HG02798 (cell line): Measurements from ENCODE around the gene PIGL.
"Not testable (repeated sequence)": the region's sequence is repeated elsewhere in the genome, so short reads cannot be mapped to it uniquely, and the experiment has no call there.

ENCODE experiments used
- ATAC-seq: cut with Tn5 transposase; IDR thresholded peaks from one replicate; pipeline ENCODE4 v1.9.1; 2021; ENCODE audit warnings: mild to moderate bottlenecking; ENCODE audit not compliant: unreplicated experiment, poor library complexity

Gene PIGL

DNA sequence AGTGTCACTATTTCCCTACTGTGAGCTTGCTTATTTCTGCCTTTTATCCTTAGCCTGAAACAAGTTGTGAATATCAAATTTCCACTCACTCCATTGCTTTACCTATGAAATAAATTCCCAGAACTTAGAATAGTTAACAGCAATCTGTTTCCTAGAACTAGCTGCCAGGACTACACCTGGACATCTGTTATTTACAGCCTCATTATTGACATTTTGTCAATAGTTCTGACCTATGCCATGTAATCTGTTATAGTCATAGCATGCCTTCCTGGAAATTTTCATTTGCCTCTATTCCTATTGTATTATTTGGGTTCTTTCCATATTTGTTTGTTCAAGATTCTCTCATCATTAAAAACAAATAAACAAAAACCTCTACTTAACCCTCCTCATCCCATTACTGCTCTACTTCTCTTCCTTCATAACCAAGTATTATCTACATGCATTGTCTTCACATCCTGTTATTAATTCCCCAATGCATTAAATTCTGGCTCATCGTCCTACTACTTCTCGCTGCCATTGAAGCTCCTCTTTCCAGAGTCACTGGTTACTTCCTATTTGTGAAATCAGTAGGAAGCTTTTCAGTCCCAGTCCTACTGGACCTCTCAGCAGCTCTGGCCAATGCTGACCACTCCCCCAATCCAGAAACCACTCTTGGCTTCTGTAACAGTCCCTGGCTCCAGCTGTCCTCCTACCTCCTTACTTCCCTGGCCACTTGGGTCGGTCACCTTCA, 55.3 kb downstream of the PIGL start:
- no peak for ATAC-seq

DNA sequence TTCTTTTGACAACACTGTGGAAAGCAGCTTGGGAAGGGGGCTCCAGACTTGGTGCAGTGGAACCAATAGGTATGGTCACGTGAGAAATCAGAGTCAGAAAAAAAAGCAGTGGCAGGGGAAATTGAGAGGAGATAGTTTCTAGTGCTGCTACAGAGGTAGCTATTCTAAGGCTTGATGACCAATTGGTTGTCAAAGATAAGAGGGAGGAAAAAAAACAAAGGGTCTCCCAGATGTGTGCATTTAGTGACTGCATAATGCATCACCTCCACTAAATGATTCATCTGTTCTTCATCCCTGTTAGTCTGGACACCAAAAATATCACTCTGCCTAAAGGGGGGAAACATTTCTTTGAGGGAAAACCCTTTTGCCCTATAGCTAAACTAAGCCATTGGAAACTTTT, 56.5 kb downstream of the PIGL start:
- no peak for ATAC-seq

DNA sequence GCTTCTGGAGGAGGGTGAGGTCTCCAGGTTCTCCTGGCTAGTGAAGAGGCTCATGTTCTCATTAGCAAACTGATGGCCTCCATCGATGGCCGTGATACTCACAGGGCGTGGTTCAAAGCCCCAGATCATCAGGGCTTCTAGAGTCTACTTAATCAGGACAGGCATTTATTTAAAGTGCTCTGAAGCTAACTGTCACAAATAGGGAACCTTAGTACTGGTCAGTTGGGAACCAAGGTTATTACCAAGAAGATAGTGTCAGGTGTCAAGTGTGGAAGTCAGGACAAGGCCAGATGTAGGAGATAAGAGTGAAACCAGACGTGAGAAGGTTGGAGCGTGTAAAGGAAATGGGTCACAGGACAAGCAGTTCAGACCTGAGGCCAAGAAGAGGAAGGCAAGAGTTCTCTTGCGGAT, 56.9 kb downstream of the PIGL start:
- no peak for ATAC-seq

DNA sequence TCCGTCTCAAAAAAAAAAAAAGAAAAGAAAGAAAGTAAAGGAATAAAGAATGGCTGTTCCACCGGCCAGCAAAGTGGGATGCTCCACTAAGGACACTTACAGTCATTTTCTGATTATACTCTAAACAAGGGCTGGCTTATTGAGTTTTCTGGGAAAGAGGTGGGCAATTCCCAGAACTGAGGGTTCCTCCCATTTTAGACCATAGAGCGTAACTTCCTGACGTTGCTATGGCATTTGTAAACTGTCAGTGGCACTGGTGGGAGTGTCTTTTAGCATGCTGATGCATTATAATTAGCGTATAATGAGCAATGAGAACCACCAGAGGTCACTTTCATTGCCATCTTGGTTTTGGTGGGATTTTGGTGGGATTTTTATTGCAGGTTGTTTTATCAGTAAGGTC, 58.0 kb downstream of the PIGL start:
- ATAC-seq, result no peak

DNA sequence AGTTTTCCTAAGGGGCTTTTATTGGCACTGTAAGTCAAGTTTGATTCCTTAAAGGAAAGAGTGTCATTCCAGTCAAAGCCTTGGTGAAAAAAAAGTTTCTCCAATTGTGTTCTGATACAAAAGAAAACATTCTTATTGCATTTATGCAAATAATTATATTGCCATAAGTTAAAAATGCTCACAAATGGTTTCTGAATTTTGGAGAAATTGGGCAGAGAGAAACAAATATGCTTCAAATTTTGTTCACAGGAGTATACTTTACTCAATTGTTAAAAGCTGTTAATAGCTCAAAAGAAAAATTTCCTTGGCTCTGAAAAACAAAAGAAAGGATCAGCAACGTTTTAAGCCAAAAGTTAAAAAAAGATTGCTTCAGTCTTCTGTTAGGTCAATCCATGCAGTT, 60.2 kb downstream of the PIGL start:
- ATAC-seq, result no peak

DNA sequence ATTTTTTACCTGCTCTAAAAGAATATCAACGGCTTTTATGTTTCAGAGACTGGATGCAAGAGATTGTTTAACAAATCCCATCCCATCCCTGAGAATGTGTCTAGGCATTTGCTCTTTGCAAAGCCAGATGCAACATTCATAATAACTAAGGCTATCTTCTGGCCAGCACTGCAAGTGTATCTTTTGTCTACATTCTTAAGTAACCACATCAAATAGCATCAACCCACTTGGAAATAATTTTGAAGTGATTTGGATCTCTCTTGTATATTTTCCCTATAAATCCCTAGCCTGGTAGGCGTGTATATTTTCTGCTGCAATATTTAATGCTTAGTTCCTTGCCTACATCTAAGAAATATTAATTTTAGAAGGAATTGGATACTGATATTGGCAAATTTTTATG, 64.3 kb downstream of the PIGL start:
- no peak for ATAC-seq

DNA sequence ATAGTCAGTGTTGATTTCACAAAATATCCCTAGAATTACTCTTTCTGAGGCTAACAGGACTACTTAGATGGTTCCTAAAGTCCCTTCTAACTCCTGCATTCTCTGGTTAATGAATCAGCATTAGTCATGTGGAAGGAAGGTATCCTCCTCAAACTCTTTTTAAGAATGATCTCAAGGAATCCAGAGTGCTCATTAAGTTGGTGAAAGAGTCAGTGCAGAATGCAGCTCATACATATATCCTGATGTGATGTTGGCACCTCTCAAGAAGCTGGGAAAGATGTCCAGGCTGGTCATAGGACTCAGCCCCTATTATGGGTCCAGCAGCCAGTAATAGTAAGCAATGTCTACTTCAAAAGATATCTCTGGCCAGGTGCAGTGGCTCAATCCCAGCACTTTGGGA, 65.5 kb downstream of the PIGL start:
- no peak for ATAC-seq

DNA sequence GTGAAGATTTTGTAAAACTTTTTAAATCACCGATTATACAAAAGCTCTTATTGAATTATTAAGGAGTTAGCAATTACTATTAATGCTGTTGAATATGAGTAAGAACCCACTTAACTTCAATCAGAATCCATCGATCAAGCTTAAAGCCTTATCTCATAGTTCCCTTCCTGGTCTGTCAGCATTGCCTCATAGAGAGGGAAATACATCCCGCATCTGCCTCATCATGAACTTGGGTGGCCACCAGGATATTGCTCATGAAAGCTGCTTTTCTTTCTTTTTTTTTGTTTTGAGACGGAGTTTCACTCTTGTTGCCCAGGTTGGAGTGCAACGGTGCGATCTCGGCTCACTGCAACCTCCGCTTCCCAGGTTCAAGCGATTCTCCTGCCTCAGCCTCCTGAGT, 66.7 kb downstream of the PIGL start:
- ATAC-seq, result no peak

DNA sequence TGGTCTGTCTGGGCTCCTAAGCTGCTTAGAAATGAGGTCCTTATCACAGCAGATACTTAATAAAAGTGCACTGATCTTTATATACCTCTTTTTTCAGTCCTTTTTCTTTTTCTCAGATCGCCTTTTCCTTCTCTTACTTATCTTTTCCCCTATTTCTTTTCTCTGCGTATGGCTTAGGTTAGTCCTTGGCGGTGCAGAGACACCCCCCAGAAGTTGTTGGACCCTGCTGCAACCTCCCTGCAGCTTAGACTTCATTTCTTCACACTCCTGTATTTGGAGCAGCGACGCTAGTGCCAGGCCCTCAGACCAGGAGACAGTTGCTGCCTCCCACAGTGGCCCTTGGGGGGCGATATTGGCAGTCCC, 68.6 kb downstream of the PIGL start:
- ATAC-seq, result no peak

DNA sequence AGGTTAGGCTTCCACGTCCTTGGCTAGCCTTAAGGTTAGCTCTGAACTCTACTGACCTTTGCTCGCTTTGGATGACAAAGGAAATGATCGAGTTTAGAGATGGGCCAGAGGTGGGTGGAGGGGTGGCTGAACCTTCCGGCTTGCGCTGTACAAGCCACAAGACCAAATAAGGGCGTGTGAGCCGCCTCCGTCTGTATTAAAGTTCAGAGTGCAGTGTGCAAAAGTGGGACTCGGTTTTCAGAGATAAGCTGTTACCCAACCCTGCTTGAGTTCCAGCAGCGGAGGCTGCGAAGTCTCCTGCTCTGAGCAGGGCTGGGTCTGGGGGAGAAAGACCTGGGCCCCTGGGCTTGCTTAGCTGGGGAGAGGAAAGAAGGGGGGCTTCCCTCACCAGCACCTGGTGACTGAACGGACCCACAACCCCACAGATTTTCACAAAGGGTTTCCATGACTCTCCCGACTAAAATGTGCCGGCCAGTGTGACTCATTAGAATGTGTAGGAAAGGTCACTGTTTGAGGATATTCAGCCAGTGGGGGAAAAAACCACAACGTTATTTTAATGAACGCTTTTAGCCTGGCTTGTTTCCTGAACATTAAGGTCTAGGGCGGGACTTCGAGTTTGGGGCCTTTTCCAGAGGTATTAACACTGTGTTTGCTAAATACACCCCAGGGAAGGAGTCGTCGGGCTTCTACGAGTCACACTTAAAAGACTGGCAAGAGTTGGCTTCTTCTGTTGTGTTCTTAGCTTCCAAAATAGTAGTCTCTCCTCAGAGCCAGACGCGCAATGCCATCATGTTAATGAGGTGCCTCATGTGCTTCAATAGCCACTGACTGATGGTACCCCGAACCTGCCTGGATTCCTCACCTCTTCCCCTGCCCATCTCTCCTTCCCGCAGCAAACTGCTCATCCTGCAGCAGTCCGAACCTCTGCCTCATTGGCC, 69.3 kb downstream of the PIGL start:
- peak; percentile 87 for ATAC-seq

DNA sequence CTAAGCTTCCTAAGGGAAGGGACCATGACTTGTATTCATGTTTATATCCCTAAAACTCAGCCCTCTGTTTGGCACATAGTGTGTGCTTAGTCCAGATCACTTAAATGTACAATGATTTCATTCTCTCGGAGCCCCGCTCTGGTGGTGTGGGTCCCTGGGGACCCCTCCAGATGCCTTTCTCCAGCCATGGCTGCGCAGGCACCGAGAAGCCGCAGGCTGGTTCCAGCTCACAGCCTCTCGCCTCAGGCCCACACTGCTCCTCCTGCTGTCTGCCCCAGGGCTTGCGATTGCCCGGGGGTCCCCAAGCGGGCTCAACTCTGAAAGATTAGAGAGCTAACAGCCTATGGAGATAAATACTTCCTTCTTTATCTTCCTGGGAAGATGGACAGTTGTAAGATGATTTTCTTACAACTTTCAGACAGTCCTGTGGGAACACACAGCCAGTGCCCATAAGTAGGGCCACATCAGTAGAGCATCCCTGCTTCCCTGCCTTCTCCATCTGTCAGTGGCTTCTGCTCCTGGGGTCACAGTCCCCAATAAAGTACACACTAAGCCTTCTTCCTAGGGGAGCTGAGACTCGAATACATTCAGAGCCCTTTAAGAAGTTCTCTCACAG, 70.0 kb downstream of the PIGL start:
- ATAC-seq, result peak; percentile 28

DNA sequence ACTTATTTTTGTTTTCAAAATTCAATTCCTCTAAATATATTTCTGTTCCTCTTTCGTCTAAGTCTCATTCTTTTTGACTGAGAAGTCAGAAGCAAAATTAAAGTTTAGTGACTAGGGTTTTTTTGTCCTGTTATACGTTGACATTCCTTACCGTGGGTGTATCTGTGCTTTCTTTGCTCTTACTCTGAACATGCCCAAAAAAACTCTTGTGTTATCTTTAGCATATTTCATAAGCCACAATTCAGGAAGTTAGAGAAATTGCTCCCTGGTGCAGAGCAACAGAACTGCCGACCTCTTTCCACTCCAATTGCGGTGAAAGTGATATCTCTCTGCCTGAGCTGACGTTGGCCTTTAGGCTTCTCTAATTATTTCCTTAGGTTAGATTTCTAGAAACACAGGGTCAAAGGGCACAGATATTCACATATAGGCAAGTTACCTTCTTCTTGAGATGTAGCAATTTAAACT, 70.6 kb downstream of the PIGL start:
- no peak for ATAC-seq

DNA sequence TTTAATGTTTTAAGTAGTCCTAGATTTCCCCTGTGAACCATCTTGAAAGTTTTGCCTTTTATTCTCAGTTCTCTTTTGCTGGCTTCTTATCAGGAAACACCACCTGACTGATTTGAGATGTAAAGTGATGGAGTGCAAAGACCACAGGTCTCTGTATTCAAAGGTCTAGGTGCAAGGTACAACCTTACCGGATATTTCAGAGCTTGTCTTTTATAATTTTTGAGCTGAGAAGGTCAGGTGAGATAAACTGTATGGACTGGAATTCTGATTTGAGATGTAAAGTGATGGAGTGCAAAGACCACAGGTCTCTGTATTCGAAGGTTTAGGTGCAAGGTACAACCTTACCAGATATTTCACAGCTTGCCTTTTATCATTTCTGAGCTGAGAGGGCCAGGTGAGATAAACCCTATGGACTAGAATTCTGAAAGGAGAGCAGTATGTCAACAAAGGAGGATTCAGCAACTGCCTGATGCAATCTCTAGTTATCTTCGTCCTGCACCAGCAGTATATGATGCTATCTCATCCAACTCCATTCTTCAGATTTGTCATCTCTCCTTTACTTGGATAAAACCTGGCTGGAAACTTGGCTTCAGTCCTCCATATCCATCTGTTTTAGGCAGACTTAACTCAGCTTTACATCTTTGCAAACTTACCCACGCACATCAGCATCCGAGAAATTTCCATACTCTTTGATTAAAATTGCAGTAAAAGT, 72.0 kb downstream of the PIGL start:
- ATAC-seq, result no peak

DNA sequence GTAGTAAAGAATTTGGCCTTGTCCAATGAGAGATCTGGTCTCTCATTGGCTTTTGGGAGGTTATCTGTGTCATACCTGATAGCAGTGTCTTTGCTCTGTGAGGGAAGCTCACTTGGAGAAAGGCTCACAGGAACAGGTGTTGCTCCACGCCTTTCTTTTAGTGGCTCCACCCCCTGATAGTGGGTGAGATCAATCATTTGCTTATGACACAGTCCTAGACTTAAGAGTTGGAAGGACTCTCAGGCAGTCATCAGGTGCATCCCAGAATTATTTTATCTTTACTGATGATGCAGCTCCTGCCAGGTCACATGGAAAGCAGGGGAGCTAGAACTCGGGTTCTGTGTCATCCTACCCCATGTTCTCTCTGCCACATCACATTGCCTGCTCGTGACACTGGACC, 76.9 kb downstream of the PIGL start:
- ATAC-seq, result no peak

DNA sequence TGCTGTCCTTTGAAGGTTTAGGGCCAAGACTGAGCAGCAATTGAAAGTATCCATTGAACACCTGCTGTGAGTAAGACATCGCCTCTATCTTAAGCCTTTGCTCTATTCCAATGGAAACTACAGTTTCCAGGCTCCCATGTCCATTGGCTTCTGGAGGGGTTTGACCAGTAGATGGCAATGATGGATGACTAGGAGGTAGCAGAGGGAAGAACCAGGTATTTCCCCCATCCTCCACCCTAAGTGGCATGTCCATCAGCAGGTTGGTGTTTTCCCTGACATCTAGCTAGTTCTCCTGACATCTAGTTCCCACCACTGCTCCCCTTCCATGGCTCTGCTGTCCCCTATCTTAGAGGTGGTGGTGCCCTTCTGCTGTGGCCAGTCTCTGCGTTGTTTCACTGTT, 77.5 kb downstream of the PIGL start:
- no peak for ATAC-seq

DNA sequence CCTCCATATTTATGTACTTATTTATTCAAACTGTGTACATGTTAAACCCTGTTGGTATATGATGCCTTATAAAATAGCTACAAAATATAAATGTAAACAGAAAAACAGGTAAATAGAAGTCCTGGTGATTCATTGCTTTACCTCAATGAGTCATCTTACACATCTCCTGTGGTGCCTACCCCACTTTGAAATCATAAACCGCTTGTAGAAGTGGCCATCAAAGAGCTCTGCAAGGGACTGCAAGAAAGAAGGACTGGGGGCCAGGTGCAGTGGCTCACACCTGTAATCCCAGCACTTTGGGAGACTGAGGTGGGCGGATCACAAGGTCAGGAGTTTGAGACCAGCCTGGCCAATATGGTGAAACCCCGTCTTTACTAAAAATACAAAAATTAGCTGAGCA, 79.1 kb downstream of the PIGL start:
- not testable (repeated sequence) for ATAC-seq

DNA sequence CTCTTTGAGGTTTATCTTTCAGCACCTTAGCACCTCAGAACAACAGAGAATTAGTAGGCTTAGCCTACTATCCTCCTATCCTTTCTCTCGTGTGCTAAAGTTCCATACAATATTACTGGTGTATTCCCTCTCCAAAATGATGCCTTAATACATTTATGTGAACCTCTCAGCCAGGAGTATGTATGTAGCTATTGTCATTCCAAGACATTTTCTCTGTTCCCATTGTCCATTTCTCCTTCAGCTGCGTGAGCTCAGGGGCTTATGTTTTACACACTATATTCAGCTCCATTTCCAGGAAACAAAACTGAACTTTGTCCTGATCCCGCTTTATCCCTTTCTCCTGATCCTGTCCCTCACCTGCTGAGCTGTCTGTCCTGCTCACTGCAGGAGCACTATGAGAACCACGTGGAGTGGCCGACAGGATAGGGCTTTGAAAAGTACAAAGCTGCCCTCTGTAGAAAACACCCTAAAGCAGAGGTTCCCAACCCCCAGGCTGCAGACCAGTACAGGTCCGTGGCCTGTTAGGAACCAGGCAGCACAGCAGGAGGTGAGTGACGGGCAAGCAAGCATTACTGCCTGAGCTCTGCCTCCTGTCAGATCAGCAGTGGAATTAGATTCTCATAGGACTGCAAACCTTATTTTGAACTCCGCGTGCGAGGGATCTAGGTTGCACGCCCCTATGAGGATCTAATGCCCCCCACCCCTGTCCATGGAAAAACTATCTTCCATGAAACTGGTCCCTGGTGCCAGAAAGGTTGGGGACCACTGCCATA, 80.5 kb downstream of the PIGL start:
- no peak for ATAC-seq

DNA sequence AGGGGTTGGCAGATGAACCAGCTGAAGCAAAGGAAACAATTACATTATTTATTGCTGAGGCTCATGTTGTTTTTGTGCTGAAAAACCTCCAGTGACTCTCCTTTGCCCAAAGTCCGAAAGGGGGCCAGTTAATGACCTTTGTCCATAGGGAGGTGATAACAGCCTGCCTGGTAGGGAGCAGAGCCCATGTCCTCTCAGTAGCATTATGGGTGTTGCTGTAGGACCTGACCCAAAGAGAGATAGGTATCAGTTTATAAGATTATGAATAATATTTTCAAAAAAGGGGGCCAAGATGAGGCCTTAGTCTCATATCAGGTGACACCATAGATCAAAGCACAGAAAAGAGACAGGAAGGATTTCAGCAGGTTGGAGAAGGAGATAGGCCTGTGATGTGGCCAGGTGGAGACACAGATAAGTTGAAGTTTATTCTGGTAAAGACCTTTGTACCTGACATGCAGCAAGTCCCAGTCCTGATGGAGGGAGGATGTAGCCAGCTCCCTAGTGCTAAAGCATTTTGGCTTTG, 81.2 kb downstream of the PIGL start:
- ATAC-seq, result no peak

DNA sequence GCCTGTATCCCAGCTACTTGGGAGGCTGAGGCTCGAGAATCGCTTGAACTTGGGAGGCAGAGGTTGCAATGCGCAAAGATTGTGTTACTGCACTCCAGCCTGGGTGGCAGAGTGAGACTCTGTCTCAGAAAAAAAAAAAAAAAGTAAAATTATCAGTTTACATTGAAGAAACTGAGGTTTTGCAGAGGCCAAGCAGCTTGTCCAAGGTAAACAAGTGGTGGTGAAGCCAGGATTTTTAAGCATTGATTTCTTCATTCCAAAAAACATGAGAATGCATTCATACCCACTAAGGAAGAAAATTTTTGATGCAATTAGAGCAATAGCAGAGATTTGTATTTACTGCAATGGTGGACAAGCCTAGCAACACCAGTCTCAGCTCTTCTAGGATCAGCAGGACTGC, 83.5 kb downstream of the PIGL start:
- ATAC-seq, result no peak
